IMR-90 (cell line): Measurements from ENCODE around the gene FNBP1L. TPM values are rescaled to one million over a fixed set of nuclear protein-coding genes. Genes with fewer than 3 reads are reported as not detected.

ENCODE experiments used
- ATAC-seq: fragments of 200-7000 bp; cut with Tn5 transposase; 2 replicates; pipeline ENCODE4 v1.9.1; 2020; ENCODE audit warnings: low read depth, mild to moderate bottlenecking, moderate library complexity
- BruUV-seq: library from RNA; stranded (reverse); fragments of 400-500 nt; replicated peaks from 2 replicates; lab custom pipeline; 2021; lab: Mats Ljungman, UMichigan
- CTCF ChIA-PET: fragments of 300-600 bp; formaldehyde crosslinking; extraction: SDS; loops from one replicate; lab custom pipeline; 2021; ENCODE audit warnings: antibody characterized with exemption; lab: Yijun Ruan, JAX
- POLR2A ChIA-PET: fragments of 300-600 bp; sonication (Branson Sonifier 250); formaldehyde crosslinking; loops from one replicate; lab custom pipeline; 2022; ENCODE audit warnings: antibody characterized with exemption; ENCODE audit not compliant: unreplicated experiment; lab: Charles Lee
- DNase-seq: peaks from one replicate; pipeline ENCODE4 v3.0.0; 2013
- H2AFZ ChIP-seq: replicated peaks from 2 replicates; pipeline ENCODE3; 2013; ENCODE audit warnings: low read length, mild to moderate bottlenecking; ENCODE audit not compliant: poor library complexity
- H2AK5ac ChIP-seq: 2 replicates; pipeline ENCODE4 v1.6.1; 2013; ENCODE audit warnings: low read depth, low read length, inconsistent platforms
- H2AK9ac ChIP-seq: replicated peaks from 2 replicates; pipeline ENCODE3; 2013; ENCODE audit warnings: mild to moderate bottlenecking, low read depth, low read length, moderate library complexity; ENCODE audit not compliant: poor library complexity
- H2BK120ac ChIP-seq: 2 replicates; pipeline ENCODE4 v1.6.1; 2013; ENCODE audit warnings: low read depth, low read length, inconsistent platforms
- H2BK15ac ChIP-seq: 3 replicates; pipeline ENCODE4 v1.6.1; 2013; ENCODE audit warnings: low read depth, low read length, inconsistent platforms
- H2BK20ac ChIP-seq: 2 replicates; pipeline ENCODE4 v1.6.1; 2013; ENCODE audit warnings: low read depth, mild to moderate bottlenecking, inconsistent platforms, low read length, moderate library complexity
- H2BK5ac ChIP-seq: 2 replicates; pipeline ENCODE4 v1.6.1; 2013; ENCODE audit warnings: mild to moderate bottlenecking, low read depth, low read length, inconsistent platforms; ENCODE audit not compliant: poor library complexity, severe bottlenecking
- H3K14ac ChIP-seq: replicated peaks from 2 replicates; pipeline ENCODE4 v1.6.1; 2013; ENCODE audit warnings: low read depth, low read length, inconsistent platforms
- H3K18ac ChIP-seq: 2 replicates; pipeline ENCODE4 v1.6.1; 2013; ENCODE audit warnings: low read depth, low read length, control low read depth
- H3K23ac ChIP-seq: 2 replicates; pipeline ENCODE4 v1.6.1; 2013; ENCODE audit warnings: low read depth, low read length, inconsistent platforms
- H3K27ac ChIP-seq: 2 replicates; pipeline ENCODE4 v1.5.1; 2013; ENCODE audit warnings: mild to moderate bottlenecking, control low read depth, low read length; ENCODE audit not compliant: insufficient read depth
- H3K27me3 ChIP-seq: 2 replicates; pipeline ENCODE4 v1.6.1; 2013; ENCODE audit warnings: low read length; ENCODE audit not compliant: control insufficient read depth, insufficient read depth
- H3K36me3 ChIP-seq: 2 replicates; pipeline ENCODE4 v1.6.1; 2013; ENCODE audit warnings: low read length, mixed read lengths; ENCODE audit not compliant: control insufficient read depth, insufficient read depth
- H3K4ac ChIP-seq: 2 replicates; pipeline ENCODE4 v1.6.1; 2013; ENCODE audit warnings: low read depth, low read length, inconsistent platforms
- H3K4me1 ChIP-seq: 2 replicates; pipeline ENCODE4 v1.6.1; 2013; ENCODE audit warnings: low read length, mixed read lengths; ENCODE audit not compliant: control insufficient read depth, insufficient read depth
- H3K4me2 ChIP-seq: 2 replicates; pipeline ENCODE4 v1.6.1; 2013; ENCODE audit warnings: low read depth, mild to moderate bottlenecking, control low read depth, low read length, moderate library complexity
- H3K4me3 ChIP-seq: 2 replicates; pipeline ENCODE4 v1.5.1; 2013; ENCODE audit warnings: low read depth, mild to moderate bottlenecking, control low read depth, low read length, moderate library complexity; ENCODE audit not compliant: insufficient read depth
- H3K56ac ChIP-seq: 2 replicates; pipeline ENCODE4 v1.6.1; 2013; ENCODE audit warnings: low read length, inconsistent platforms; ENCODE audit not compliant: insufficient read depth; ENCODE audit errors: extremely low read depth
- H3K79me1 ChIP-seq, 2 experiments: 2 replicates each; pipeline ENCODE4 v1.6.1; 2013; ENCODE audit warnings: low read length in 2 of 2, inconsistent platforms in 1 of 2, low read depth in 1 of 2
- H3K9ac ChIP-seq: 2 replicates; pipeline ENCODE4 v1.6.1; 2013; ENCODE audit warnings: low read depth, low read length, control low read depth
- H3K9me1 ChIP-seq: 2 replicates; pipeline ENCODE4 v1.6.1; 2013; ENCODE audit warnings: low read length, inconsistent platforms; ENCODE audit not compliant: insufficient read depth
- H3K9me3 ChIP-seq: 2 replicates; pipeline ENCODE4 v1.6.1; 2013; ENCODE audit warnings: low read length; ENCODE audit not compliant: control insufficient read depth, insufficient read depth
- H4K20me1 ChIP-seq: 2 replicates; pipeline ENCODE4 v1.6.1; 2013; ENCODE audit warnings: low read length, inconsistent platforms; ENCODE audit not compliant: insufficient read depth
- H4K5ac ChIP-seq: 2 replicates; pipeline ENCODE4 v1.6.1; 2013; ENCODE audit warnings: mild to moderate bottlenecking, low read depth, low read length, control low read depth
- H4K8ac ChIP-seq, 2 experiments: 2 replicates each; pipeline ENCODE4 v1.6.1; 2013; ENCODE audit warnings: low read depth in 2 of 2, low read length in 2 of 2, control low read depth in 1 of 2, inconsistent platforms in 1 of 2
- H4K91ac ChIP-seq: 2 replicates; pipeline ENCODE4 v1.6.1; 2013; ENCODE audit warnings: low read depth, low read length, inconsistent platforms; ENCODE audit not compliant: insufficient read depth
- CTCF ChIP-seq: conservative IDR thresholded peaks from 2 replicates; pipeline ENCODE4 v1.5.1; 2012; ENCODE audit warnings: mild to moderate bottlenecking, low read depth, low read length, improper control_type of control experiment
- MAZ ChIP-seq: IDR thresholded peaks from 2 replicates; pipeline ENCODE4 v1.6.1; 2012; ENCODE audit warnings: low read depth, mild to moderate bottlenecking, low read length, improper control_type of control experiment, moderate library complexity, borderline replicate concordance
- MXI1 ChIP-seq: IDR thresholded peaks from 2 replicates; pipeline ENCODE4 v1.6.1; 2012; ENCODE audit warnings: low read depth, mild to moderate bottlenecking, low read length, moderate library complexity, borderline replicate concordance
- NFE2L2 ChIP-seq: fragments of 150-350 bp; IDR thresholded peaks from 2 replicates; pipeline ENCODE4 v1.6.1; 2016; ENCODE audit warnings: low read depth, mild to moderate bottlenecking, low read length
- POLR2A ChIP-seq: IDR thresholded peaks from 2 replicates; pipeline ENCODE4 v1.6.1; 2012; ENCODE audit warnings: mild to moderate bottlenecking, low read depth, low read length
- RFX5 ChIP-seq: IDR thresholded peaks from 2 replicates; pipeline ENCODE4 v1.8.0; 2012; ENCODE audit warnings: low read depth, mild to moderate bottlenecking, low read length, moderate library complexity
- USF2 ChIP-seq: fragments of 150-350 bp; IDR thresholded peaks from 2 replicates; pipeline ENCODE4 v1.6.1; 2017; ENCODE audit warnings: mild to moderate bottlenecking, antibody characterized with exemption, low read length, low read depth
- WGBS, 2 experiments: methylation state at CpG; one replicate each; pipeline versions ENCODE4 v1.1.5 to v1.1.7; 2013; ENCODE audit warnings: missing lambda C conversion rate in 2 of 2; ENCODE audit not compliant: insufficient read length in 1 of 2; ENCODE audit errors: extremely low coverage in 2 of 2; 5-methylcytosine and 5-hydroxymethylcytosine counted together
- dilution Hi-C: fragments of 300-500 bp; cut with HindIII; formaldehyde crosslinking; loops from one replicate; pipeline ENCODE4 v1.14.3; 2018; ENCODE audit warnings: low sequenced_read_pairs; ENCODE audit not compliant: unreplicated experiment
- in situ Hi-C: fragments of 300-500 bp; cut with MboI; formaldehyde crosslinking; loops from 3 replicates; pipeline ENCODE4 v1.14.3; 2019; ENCODE audit warnings: low sequenced_read_pairs, inconsistent platforms, mixed read lengths
- intact Hi-C: fragments of 100-400 bp; cut with micrococcal nuclease; formaldehyde crosslinking; loops from 2 replicates; pipeline ENCODE4 v1.10.0; 2022
- polyA plus RNA-seq, 3 experiments: library from polyadenylated mRNA; depleted of rRNA; stranded (reverse); fragments of >200 nt; gene quantifications; 2 replicates each; pipeline ENCODE4 v1.2.3, GENCODE V29; 2012; ENCODE audit warnings: low replicate concordance in 1 of 3
- total RNA-seq: library from RNA; depleted of rRNA; stranded (reverse); fragments of >200 nt; gene quantifications from 2 replicates; pipeline ENCODE4 v1.2.3, GENCODE V29; 2012

Gene FNBP1L
- total and polyA plus RNA-seq, 2 of the 4 experiments (the other 2 are of a cell fraction), result 9.3 to 15.2 TPM

- Histone ChIP-seq H3K9me1 (no peaks in the 10 kb centered on the region), H2BK20ac (no peak overlapping the region), H3K36me3 (peaks cover 3% of the 10 kb centered on the region; the same call in 1 of the 2 replicates), H2AK5ac (no peak overlapping the region), H4K8ac (no peak overlapping the region), H2AFZ (no peak overlapping the region), H3K27me3 (no peaks in the 10 kb centered on the region), H3K4ac (no peak overlapping the region), H3K23ac (no peak overlapping the region), H4K20me1 (no peaks in the 10 kb centered on the region), H2BK120ac (no peak overlapping the region), H3K79me1 (peaks cover 0 to 7% of the 10 kb centered on the region in 2 experiments; a peak in 3 of 4 replicates), H3K56ac (no peak overlapping the region), H2BK5ac (no peak overlapping the region), H3K18ac (no peak overlapping the region), H3K4me1 (peaks cover 3% of the 10 kb centered on the region; the same call in 1 of the 2 replicates), H4K5ac (no peak overlapping the region), H2BK15ac (no peak overlapping the region), H3K27ac (no peak overlapping the region), H2AK9ac (no peak overlapping the region), H3K14ac (no peak overlapping the region), H3K9ac (no peak overlapping the region), H4K91ac (no peak overlapping the region), H3K4me2 (no peak overlapping the region), H3K9me3 (no peaks in the 10 kb centered on the region), H3K4me3 (no peak overlapping the region)
- in situ Hi-C loops (no loop called here), dilution Hi-C loops (no loop called here), intact Hi-C loops (no loop called here)
- WGBS, 2 experiments, result no CpG with 5 or more reads among the region's 2 CpGs
- POLR2A ChIA-PET, result no interaction called here
- no peak for DNase-seq
- CTCF ChIA-PET, result no interaction called here
- no peak for TF ChIP-seq NFE2L2
- TF ChIP-seq MAZ, result no peak
- TF ChIP-seq CTCF, result no peak
- no peak for TF ChIP-seq POLR2A
- TF ChIP-seq MXI1, result no peak
- TF ChIP-seq USF2, result no peak
- no peak for TF ChIP-seq RFX5
- ATAC-seq, result no peak
- no TSS peak for BruUV-seq
Observed at GRCh38 chr1:93521618-93522017, 73.7 kb downstream of the FNBP1L start.
